ENCODE measurements around the gene ACTL10. TPM values are rescaled to one million over a fixed set of nuclear protein-coding genes. Genes with fewer than 3 reads are reported as not detected.

ACTL10 gene
- total and polyA plus RNA-seq, 11 donors: 0.13 to 1.1 (median 0.36) TPM

- no peaks in the 10 kb centered on the region for H3K27me3 ChIP-seq
- 75 to 87% (median 80%) methylated on average over 3 of the region's 3 CpGs for WGBS, 4 donors
- DNase-seq: no peak
- no peaks in the 10 kb centered on the region for H3K36me3 ChIP-seq
- no peaks in the 10 kb centered on the region for H3K9me3 ChIP-seq
- intact Hi-C loops (cut with DNase I): loop anchor here in 3 of 10 donors (5.0 to 10.0 kb wide), 2 partner anchors 34 to 307 kb away; partner anchors contain the start of genes PXMP4 (in 3 of the 3) and RALY (in 1 of the 3)
- H3K27ac ChIP-seq: peak overlapping the region in 3 of 12 donors; percentile 15 to 30 (median 19)
- H3K4me1 ChIP-seq: peaks cover 0 to 35% (median 14%) of the 10 kb centered on the region in 12 donors
- TF ChIP-seq CTCF (IDR thresholded peaks at IDR 0.05): no peak
- no peak for TF ChIP-seq POLR2A (IDR thresholded peaks at IDR 0.05)
- ATAC-seq: no peak
- H3K4me3 ChIP-seq: no peak overlapping the region
Observed at GRCh38 chr20:33687993-33688937, 21.5 kb downstream of the ACTL10 start.

GRCh38 chr20:33688938-33689424, 22.2 kb downstream of the ACTL10 start:
- no peak for ATAC-seq
- intact Hi-C loops (cut with DNase I): loop anchor here in 3 of 10 donors (5.0 to 10.0 kb wide), 2 partner anchors 33 to 306 kb away; partner anchors contain the start of genes PXMP4 (in 3 of the 3) and RALY (in 1 of the 3)
- peak overlapping the region in 2 of 12 donors; percentile 19 to 30 for H3K27ac ChIP-seq

GRCh38 chr20:33689493-33689892, 22.8 kb downstream of the ACTL10 start:
- ATAC-seq (no peak), DNase-seq (no peak)
- WGBS, 4 donors: 78 to 100% (median 91%) methylated on average over 1 of the region's 1 CpG
- intact Hi-C loops (cut with DNase I): loop anchor here in 3 of 10 donors (5.0 to 10.0 kb wide), 2 partner anchors 33 to 305 kb away; partner anchors contain the start of genes PXMP4 (in 3 of the 3) and RALY (in 1 of the 3)
- Histone ChIP-seq H3K4me1 (peaks cover 0 to 36% (median 15%) of the 10 kb centered on the region in 12 donors), H3K36me3 (no peaks in the 10 kb centered on the region), H3K27ac (peak overlapping the region in 2 of 12 donors; percentile 6 to 19), H3K27me3 (no peaks in the 10 kb centered on the region), H3K9me3 (no peaks in the 10 kb centered on the region), H3K4me3 (no peak overlapping the region)
- TF ChIP-seq POLR2A (IDR thresholded peaks at IDR 0.05) (no peak), CTCF (IDR thresholded peaks at IDR 0.05) (no peak)

More at GRCh38 chr20:33688938-33689424, 22.2 kb downstream of the ACTL10 start:
- no peak for TF ChIP-seq POLR2A (IDR thresholded peaks at IDR 0.05)
- TF ChIP-seq CTCF (IDR thresholded peaks at IDR 0.05): no peak
- DNase-seq: no peak
- Histone ChIP-seq H3K36me3 (no peaks in the 10 kb centered on the region), H3K27me3 (no peaks in the 10 kb centered on the region), H3K9me3 (no peaks in the 10 kb centered on the region), H3K4me3 (no peak overlapping the region), H3K4me1 (peaks cover 0 to 37% (median 15%) of the 10 kb centered on the region in 12 donors)
- WGBS, 4 donors: 48 to 65% (median 60%) methylated on average over 3 of the region's 3 CpGs

- no peaks in the 10 kb centered on the region for H3K27me3 ChIP-seq
- no peak overlapping the region for H3K4me3 ChIP-seq
- ATAC-seq: no peak
- H3K36me3 ChIP-seq: no peaks in the 10 kb centered on the region
- peaks cover 0 to 32% (median 13%) of the 10 kb centered on the region in 12 donors for H3K4me1 ChIP-seq
- TF ChIP-seq POLR2A (IDR thresholded peaks at IDR 0.05) (no peak), CTCF (IDR thresholded peaks at IDR 0.05) (no peak)
- H3K27ac ChIP-seq: peak overlapping the region in 1 of 12 donors; percentile 6
- intact Hi-C loops (cut with DNase I): loop anchor here in 4 of 10 donors (5.0 to 10.0 kb wide), 3 partner anchors 32 to 305 kb away; partner anchors contain the start of genes PXMP4 (in 3 of the 4) and RALY (in 1 of the 4)
- no peak for DNase-seq
- WGBS, 4 donors: 36 to 42% (median 39%) methylated on average over 4 of the region's 4 CpGs
- H3K9me3 ChIP-seq: no peaks in the 10 kb centered on the region
Observed at GRCh38 chr20:33689973-33690372, 23.2 kb downstream of the ACTL10 start.
